Measurements from ENCODE around the gene LCE1B. TPM values are rescaled to one million over a fixed set of nuclear protein-coding genes. Genes with fewer than 3 reads are reported as not detected.

Gene LCE1B
- total RNA-seq, 1 experiment from 2014 or later = not detected

DNA sequence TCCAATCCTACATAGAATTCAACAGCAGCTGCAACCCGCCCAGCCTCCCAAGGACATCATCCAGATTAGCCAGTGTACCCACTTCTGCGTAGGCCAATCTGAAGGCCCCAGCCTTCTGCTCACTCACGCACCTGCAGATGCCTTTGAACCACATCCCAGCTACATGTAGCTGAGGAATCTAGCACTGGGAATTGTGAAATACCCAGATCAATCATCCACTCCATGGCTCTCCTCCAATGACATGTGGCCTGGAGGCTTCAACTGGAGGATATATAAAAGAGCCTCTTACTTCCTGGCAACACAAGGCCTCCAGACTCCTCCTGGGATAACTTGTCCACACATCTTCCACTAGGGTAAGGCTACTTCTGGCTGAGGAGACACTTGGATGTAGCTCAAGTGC is 30.8 kb downstream of the LCE1B start, which contains the start of gene LCE6A:
LCE6A (plus strand) TSS at position 301 of the 400 bp plus-strand sequence. CDS start 665 bp downstream, outside the sequence.
- Histone ChIP-seq H3T11ph (ENCODE audit: low read length) (no peak within 1 kb of the TSS), H3K79me1 (ENCODE audit: insufficient read depth, low read depth, low read length, poor library complexity, severe bottlenecking) (no peaks in the 10 kb centered on the region), H3K9me3 (ENCODE audit: control insufficient read depth, low read depth, low read length) (peaks cover 70% of the 10 kb centered on the region), H2AFZ (ENCODE audit: low read length) (no peak within 1 kb of the TSS), H3K18ac (ENCODE audit: insufficient read length, low read depth, low read length) (no peak within 1 kb of the TSS), H3K56ac (ENCODE audit: insufficient read length, low read depth, low read length) (no peak within 1 kb of the TSS), H3K14ac (ENCODE audit: insufficient read depth, low read length) (no peak within 1 kb of the TSS), H3K4ac (ENCODE audit: low read depth, low read length) (no peak within 1 kb of the TSS), H3K23ac (ENCODE audit: insufficient read length, low read depth, low read length) (no peak within 1 kb of the TSS), H2BK20ac (ENCODE audit: low read depth, low read length, poor library complexity, severe bottlenecking) (no peak within 1 kb of the TSS), H2BK12ac (ENCODE audit: insufficient read length, low read depth, low read length) (no peak within 1 kb of the TSS), H3K79me2 (ENCODE audit: insufficient read depth, low read length) (no peaks in the 10 kb centered on the region), H3K4me1 (ENCODE audit: insufficient read depth, low read length) (no peaks in the 10 kb centered on the region), H2BK5ac (ENCODE audit: insufficient read length, low read length) (no peak within 1 kb of the TSS), H3K23me2 (ENCODE audit: insufficient read length, low read depth, low read length, poor library complexity, severe bottlenecking) (no peaks in the 10 kb centered on the region), H2BK120ac (ENCODE audit: low read depth, low read length, poor library complexity, severe bottlenecking) (no peak within 1 kb of the TSS), H3K9ac (ENCODE audit: extremely low read depth, insufficient read length, low read length) (no peak within 1 kb of the TSS), H2BK15ac (ENCODE audit: low read depth, low read length) (no peak within 1 kb of the TSS), H4K91ac (ENCODE audit: insufficient read length, low read depth, low read length) (no peak within 1 kb of the TSS), H3K27ac (ENCODE audit: insufficient read length, low read depth, low read length) (no peak within 1 kb of the TSS), H2AK5ac (ENCODE audit: insufficient read length, low read length) (no peak within 1 kb of the TSS), H3K27me3 (ENCODE audit: insufficient read depth, low read length) (no peaks in the 10 kb centered on the region), H4K20me1 (ENCODE audit: control insufficient read depth, insufficient read depth, insufficient read length) (no peaks in the 10 kb centered on the region), H3K4me2 (ENCODE audit: insufficient read depth, insufficient read length, low read length) (no peak within 1 kb of the TSS), H4K8ac (replicated peaks; ENCODE audit: insufficient read length, low read depth, low read length) (no peak within 1 kb of the TSS), H4K5ac (ENCODE audit: insufficient read length, low read depth, low read length) (no peak within 1 kb of the TSS)
- Mint-ChIP-seq H3K9me3 (peaks cover 72 to 73% of the 10 kb centered on the region in 2 experiments), H3K36me3 (ENCODE audit: insufficient read depth in 1 of 3, low read depth in 3 of 3) (peaks cover 0 to 27% (median 3%) of the 10 kb centered on the region in 3 experiments; a peak in 5 of 7 replicates), H3K27ac (no peak within 1 kb of the TSS; a peak in 1 of 7 replicates), H3K4me3 (no peak within 1 kb of the TSS), H3K27me3 (ENCODE audit: low read depth) (no peaks in the 10 kb centered on the region), H3K4me1 (no peaks in the 10 kb centered on the region)
- WGBS (ENCODE audit: extremely low coverage, insufficient read length, low lambda C conversion rate) = no CpG with 5 or more reads among the region's 3 CpGs
- TF ChIP-seq, protein P1, sequence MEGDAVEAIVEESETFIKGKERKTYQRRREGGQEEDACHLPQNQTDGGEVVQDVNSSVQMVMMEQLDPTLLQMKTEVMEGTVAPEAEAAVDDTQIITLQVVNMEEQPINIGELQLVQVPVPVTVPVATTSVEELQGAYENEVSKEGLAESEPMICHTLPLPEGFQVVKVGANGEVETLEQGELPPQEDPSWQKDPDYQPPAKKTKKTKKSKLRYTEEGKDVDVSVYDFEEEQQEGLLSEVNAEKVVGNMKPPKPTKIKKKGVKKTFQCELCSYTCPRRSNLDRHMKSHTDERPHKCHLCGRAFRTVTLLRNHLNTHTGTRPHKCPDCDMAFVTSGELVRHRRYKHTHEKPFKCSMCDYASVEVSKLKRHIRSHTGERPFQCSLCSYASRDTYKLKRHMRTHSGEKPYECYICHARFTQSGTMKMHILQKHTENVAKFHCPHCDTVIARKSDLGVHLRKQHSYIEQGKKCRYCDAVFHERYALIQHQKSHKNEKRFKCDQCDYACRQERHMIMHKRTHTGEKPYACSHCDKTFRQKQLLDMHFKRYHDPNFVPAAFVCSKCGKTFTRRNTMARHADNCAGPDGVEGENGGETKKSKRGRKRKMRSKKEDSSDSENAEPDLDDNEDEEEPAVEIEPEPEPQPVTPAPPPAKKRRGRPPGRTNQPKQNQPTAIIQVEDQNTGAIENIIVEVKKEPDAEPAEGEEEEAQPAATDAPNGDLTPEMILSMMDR (conservative IDR thresholded peaks at IDR 0.05) = no peak
- no peak for DNase-seq
